GM12878 (cell line): ENCODE results near the gene ATP2B1. TPM values are rescaled to one million over a fixed set of nuclear protein-coding genes. Genes with fewer than 3 reads are reported as not detected.

Experiments used
- ATAC-seq: fragments of 200-7000 bp; cut with Tn5 transposase; 3 replicates; pipeline ENCODE4 v1.9.1; 2020; ENCODE audit warnings: mild to moderate bottlenecking, moderate library complexity
- BruUV-seq: library from RNA; stranded (reverse); fragments of 400-500 nt; replicated peaks from 2 replicates; lab custom pipeline; 2021; lab: Mats Ljungman, UMichigan
- CTCF ChIA-PET: fragments of 300-600 bp; sonication (Branson Sonifier 250); formaldehyde crosslinking; extraction: SDS; loops from one replicate; lab custom pipeline; 2021; ENCODE audit warnings: inconsistent platforms; lab: Yijun Ruan, JAX
- POLR2A ChIA-PET: fragments of 350-600 bp; formaldehyde crosslinking; extraction: SDS; loops from one replicate; lab custom pipeline; 2021; ENCODE audit warnings: inconsistent platforms; lab: Charles Lee
- RAD21 ChIA-PET: fragments of 300-600 bp; sonication (Branson Sonifier 250); formaldehyde crosslinking; loops from one replicate; lab custom pipeline; 2023; ENCODE audit warnings: antibody characterized with exemption; ENCODE audit not compliant: unreplicated experiment; lab: Charles Lee
- SMC1A ChIA-PET: fragments of 300-600 bp; sonication (Branson Sonifier 250); formaldehyde crosslinking; loops from one replicate; lab custom pipeline; 2023; ENCODE audit not compliant: unreplicated experiment, uncharacterized antibody; lab: Charles Lee
- DNase-seq: peaks from one replicate; pipeline ENCODE4 v3.0.0-alpha.2; 2011; ENCODE audit warnings: low read depth, low spot score
- FAIRE-seq: peaks from 3 replicates; lab custom pipeline; 2011; peaks lifted over from hg19 to GRCh38; lab: Jason Lieb, UNC
- H2AFZ ChIP-seq: 2 replicates; pipeline ENCODE4 v1.6.0; 2011; ENCODE audit warnings: low read depth, low read length, control low read depth; ENCODE audit not compliant: control insufficient read depth
- H3K27ac ChIP-seq: 2 replicates; pipeline ENCODE4 v1.5.1; 2011; ENCODE audit warnings: control low read depth; ENCODE audit not compliant: control insufficient read depth, insufficient read depth
- H3K27me3 ChIP-seq, 2 experiments: replicated peaks in 1 of 2; 2 replicates each; pipeline versions ENCODE4 v1.6.0 to v1.6.1; 2011; ENCODE audit warnings: low read length in 1 of 2; ENCODE audit not compliant: control insufficient read depth in 2 of 2, insufficient read depth in 2 of 2
- H3K36me3 ChIP-seq, 2 experiments: 2 replicates each; pipeline ENCODE4 v1.5.1; 2011; ENCODE audit warnings: low read length in 1 of 2; ENCODE audit not compliant: control insufficient read depth in 2 of 2, insufficient read depth in 2 of 2
- H3K4me1 ChIP-seq: 2 replicates; pipeline ENCODE4 v1.6.1; 2011; ENCODE audit warnings: mild to moderate bottlenecking, low read length, moderate library complexity, mixed read lengths; ENCODE audit not compliant: control insufficient read depth, insufficient read depth
- H3K4me2 ChIP-seq: 2 replicates; pipeline ENCODE4 v1.6.0; 2011; ENCODE audit warnings: control low read depth; ENCODE audit not compliant: control insufficient read depth, insufficient read depth
- H3K4me3 ChIP-seq: fragments of 200-600 bp; sonication (generic); 2 replicates; pipeline ENCODE4 v1.5.1; 2016
- H3K79me2 ChIP-seq: 2 replicates; pipeline ENCODE4 v1.6.0; 2011; ENCODE audit warnings: low read length; ENCODE audit not compliant: control insufficient read depth, insufficient read depth
- H3K9ac ChIP-seq: 2 replicates; pipeline ENCODE4 v1.8.0; 2011; ENCODE audit warnings: low read length, control low read depth, mixed read lengths; ENCODE audit not compliant: control insufficient read depth, insufficient read depth
- H3K9me3 ChIP-seq: replicated peaks from 3 replicates; pipeline ENCODE4 v1.5.1; 2011; ENCODE audit warnings: mild to moderate bottlenecking, low read length; ENCODE audit not compliant: control insufficient read depth, insufficient read depth
- H4K20me1 ChIP-seq: 2 replicates; pipeline ENCODE4 v1.6.0; 2011; ENCODE audit not compliant: control insufficient read depth, insufficient read depth
- EED ChIP-seq: sonication (generic); IDR thresholded peaks from 2 replicates; pipeline ENCODE4 v1.6.1; 2016; ENCODE audit warnings: antibody characterized with exemption, low read depth
- NR2F1 ChIP-seq: fragments of 450-650 bp; conservative IDR thresholded peaks from 2 replicates; pipeline ENCODE4 v1.6.1; 2017; ENCODE audit warnings: mild to moderate bottlenecking
- WGBS: methylation state at CpG from one replicate; pipeline ENCODE4 v1.1.6; 2016; ENCODE audit warnings: low lambda C conversion rate; ENCODE audit not compliant: insufficient replicate concordance, insufficient coverage; ENCODE audit errors: missing lambda C conversion rate; 5-methylcytosine and 5-hydroxymethylcytosine counted together
- in situ Hi-C: fragments of 300-500 bp; cut with MboI; formaldehyde crosslinking; loops from 9 replicates; pipeline ENCODE4 v1.14.3; 2018; ENCODE audit warnings: mixed read lengths
- intact Hi-C: fragments of 100-400 bp; cut with micrococcal nuclease; formaldehyde crosslinking; loops from one replicate; pipeline ENCODE4 v1.14.2; 2022; ENCODE audit not compliant: unreplicated experiment
- polyA plus RNA-seq, 11 experiments: library from polyadenylated mRNA; depleted of rRNA in 4 of 11; unstranded in 6 of 11; stranded (reverse) in 5 of 11; fragments of >200 nt; fragmentation: Nextera tagmentation in 4 of 11; fragmentation: Illumina TruSeq in 1 of 11; extraction: Ambion mirVana in 4 of 11; extraction: Trizol in 1 of 11; gene quantifications; 1 replicate in 1 of 11; 2 replicates in 10 of 11; pipeline versions ENCODE4 v1.2.1 to v1.2.3, GENCODE V29; 2011 to 2016; ENCODE audit warnings: inconsistent platforms in 2 of 11, missing spikeins in 2 of 11, low read depth in 1 of 11
- total RNA-seq, 4 experiments: library from RNA; depleted of rRNA in 3 of 4; stranded (reverse); fragments of >200 nt in 3 of 4; fragmentation: Illumina TruSeq in 1 of 4; extraction: Trizol in 1 of 4; gene quantifications; 2 replicates each; pipeline versions ENCODE4 v1.2.1 to v1.2.3, GENCODE V29; 2013 to 2021
- TF ChIP-seq, protein P1 (sequence below): IDR thresholded peaks from 2 replicates; pipeline ENCODE4 v1.6.1; 2011; ENCODE audit warnings: borderline replicate concordance, low read depth, mild to moderate bottlenecking, moderate library complexity, low read length; ENCODE audit not compliant: insufficient read depth, poor library complexity, severe bottlenecking
- TF ChIP-seq, protein P2 (sequence below): fragments of 450-650 bp; IDR thresholded peaks from 2 replicates; pipeline ENCODE4 v1.6.1; 2016; ENCODE audit warnings: mild to moderate bottlenecking

Gene ATP2B1
- total and polyA plus RNA-seq, 10 of the 15 experiments (the other 5 are each of a cell fraction or from before 2014, with no cell fraction given) = 15.9 to 67.8 (median 48.5) TPM

DNA sequence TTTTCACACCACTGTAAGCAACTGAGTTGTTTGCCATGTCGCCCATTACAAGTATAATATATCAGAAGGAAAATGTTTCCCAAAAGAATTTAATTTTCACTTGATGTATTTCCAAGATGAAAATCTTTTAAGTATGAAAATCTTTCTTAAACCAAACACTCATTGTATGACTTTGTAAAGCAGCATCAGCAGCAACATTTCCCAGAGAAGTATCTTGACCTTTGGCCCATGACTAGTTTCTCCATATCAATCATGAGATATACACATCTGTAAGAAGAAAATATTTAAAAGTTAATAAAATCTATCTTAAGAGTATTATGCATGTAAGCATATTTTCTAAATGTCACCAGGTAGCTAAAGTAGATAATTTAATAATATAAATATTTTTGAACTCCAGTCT is 52.8 kb downstream of the ATP2B1 start:
- Histone ChIP-seq H3K4me2 (no peak overlapping the region), H4K20me1 (no peaks in the 10 kb centered on the region), H3K79me2 (peaks cover 45% of the 10 kb centered on the region), H3K4me3 (no peak overlapping the region), H3K9me3 (0 out of 3 replicates have a peak, but pooled peaks cover 2% of the 10 kb centered on the region), H3K9ac (no peak overlapping the region), H3K4me1 (no peaks in the 10 kb centered on the region), H3K36me3 (peaks cover 2 to 11% of the 10 kb centered on the region in 2 experiments; a peak in 3 of 4 replicates), H2AFZ (no peak overlapping the region), H3K27me3 (no peaks in the 10 kb centered on the region)
- ChIA-PET CTCF (interaction anchor here (0.6 to 1.0 kb wide), 2 partner anchors 12 to 771 kb away, joined by 3 read pairs; no protein-coding TSS in a partner anchor), RAD21 (interaction anchor here (0.9 to 1.6 kb wide), 2 partner anchors 13 to 44 kb away, joined by 3 to 6 read pairs; no protein-coding TSS in a partner anchor), POLR2A (no interaction called here), SMC1A (interaction anchor here (0.6 to 3.4 kb wide), 9 partner anchors 10 to 239 kb away, joined by 3 to 10 read pairs (median 4); no protein-coding TSS in a partner anchor)
- in situ Hi-C loops = no loop called here
- no peak for ATAC-seq
- BruUV-seq = no TSS peak
- no peak for DNase-seq
- TF ChIP-seq NR2F1 = no peak
- TF ChIP-seq, protein P1, sequence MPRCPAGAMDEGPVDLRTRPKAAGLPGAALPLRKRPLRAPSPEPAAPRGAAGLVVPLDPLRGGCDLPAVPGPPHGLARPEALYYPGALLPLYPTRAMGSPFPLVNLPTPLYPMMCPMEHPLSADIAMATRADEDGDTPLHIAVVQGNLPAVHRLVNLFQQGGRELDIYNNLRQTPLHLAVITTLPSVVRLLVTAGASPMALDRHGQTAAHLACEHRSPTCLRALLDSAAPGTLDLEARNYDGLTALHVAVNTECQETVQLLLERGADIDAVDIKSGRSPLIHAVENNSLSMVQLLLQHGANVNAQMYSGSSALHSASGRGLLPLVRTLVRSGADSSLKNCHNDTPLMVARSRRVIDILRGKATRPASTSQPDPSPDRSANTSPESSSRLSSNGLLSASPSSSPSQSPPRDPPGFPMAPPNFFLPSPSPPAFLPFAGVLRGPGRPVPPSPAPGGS = no peak
- no peak for TF ChIP-seq EED
- TF ChIP-seq, all 136 proteins: peak for 0
- WGBS = 96% methylated on average over 1 of the region's 1 CpG
- FAIRE-seq = no peak
- intact Hi-C loops = no loop called here
- no peak overlapping the region for H3K27ac ChIP-seq

DNA sequence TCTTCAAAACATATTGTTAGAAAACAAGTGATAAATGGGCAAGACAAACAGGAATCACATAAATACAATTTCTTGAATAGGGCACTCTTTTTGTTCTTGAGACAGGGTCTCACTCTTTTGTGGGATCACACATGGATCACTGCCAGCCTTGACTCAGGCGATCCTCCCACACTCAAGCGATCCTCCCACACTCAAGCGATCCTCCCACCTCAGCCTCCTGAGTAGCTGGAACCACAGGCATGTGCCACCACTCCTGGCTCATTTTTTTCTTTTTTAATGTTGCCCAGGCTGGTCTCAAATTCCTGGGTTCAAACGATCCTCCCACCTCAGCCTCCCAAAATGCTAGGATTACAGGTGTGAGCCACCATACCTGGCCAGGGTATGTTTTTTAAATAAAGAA is 57.4 kb downstream of the ATP2B1 start:
- Histone ChIP-seq H2AFZ (no peak overlapping the region), H3K4me3 (no peak overlapping the region), H3K27me3 (no peaks in the 10 kb centered on the region), H3K4me2 (no peak overlapping the region), H3K4me1 (no peaks in the 10 kb centered on the region), H3K36me3 (peaks cover 4 to 7% of the 10 kb centered on the region in 2 experiments; a peak in 3 of 4 replicates)
- in situ Hi-C loops = no loop called here
- no TSS peak for BruUV-seq
- RAD21 ChIA-PET = no interaction called here
- TF ChIP-seq, protein P2, sequence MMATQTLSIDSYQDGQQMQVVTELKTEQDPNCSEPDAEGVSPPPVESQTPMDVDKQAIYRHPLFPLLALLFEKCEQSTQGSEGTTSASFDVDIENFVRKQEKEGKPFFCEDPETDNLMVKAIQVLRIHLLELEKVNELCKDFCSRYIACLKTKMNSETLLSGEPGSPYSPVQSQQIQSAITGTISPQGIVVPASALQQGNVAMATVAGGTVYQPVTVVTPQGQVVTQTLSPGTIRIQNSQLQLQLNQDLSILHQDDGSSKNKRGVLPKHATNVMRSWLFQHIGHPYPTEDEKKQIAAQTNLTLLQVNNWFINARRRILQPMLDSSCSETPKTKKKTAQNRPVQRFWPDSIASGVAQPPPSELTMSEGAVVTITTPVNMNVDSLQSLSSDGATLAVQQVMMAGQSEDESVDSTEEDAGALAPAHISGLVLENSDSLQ = no peak
- TF ChIP-seq, all 136 proteins: peak for 0
- Histone ChIP-seq H4K20me1 (no peaks in the 10 kb centered on the region), H3K27ac (no peak overlapping the region), H3K79me2 (peaks cover 12% of the 10 kb centered on the region), H3K9me3 (peaks cover 4% of the 10 kb centered on the region; the same call in 2 of the 3 replicates), H3K9ac (no peak overlapping the region)
- ATAC-seq (no peak), FAIRE-seq (no peak), DNase-seq (no peak)
- POLR2A ChIA-PET = interaction anchor here (0.6 kb wide), 1 partner anchor 89 kb away, joined by 4 read pairs; no protein-coding TSS in a partner anchor
- CTCF ChIA-PET = interaction anchor here (0.7 kb wide), 1 partner anchor 12 kb away, joined by 3 read pairs; no protein-coding TSS in a partner anchor
- WGBS = 99% methylated on average over 4 of the region's 4 CpGs
- intact Hi-C loops = no loop called here
- SMC1A ChIA-PET = interaction anchor here (1.2 kb wide), 1 partner anchor 13 kb away, joined by 3 read pairs; no protein-coding TSS in a partner anchor
